NCI-H146 treated with DMSO at 0.1 percent for 48 hours (cell line): ENCODE measurements around the gene EEF1G.
"Not testable (repeated sequence)": the region's sequence is repeated elsewhere in the genome, so short reads cannot be mapped to it uniquely, and the experiment has no call there.

ENCODE experiments used
- DNase-seq: peaks from one replicate; lab custom pipeline; 2025; ENCODE audit not compliant: unreplicated experiment; lab: John Stamatoyannopoulos, UW

The EEF1G gene

GRCh38 chr11:62603776-62604299 lies 30.1 kb upstream of the EEF1G start:
- no peak for DNase-seq

GRCh38 chr11:62603072-62603408 lies 29.3 kb upstream of the EEF1G start:
- DNase-seq = no peak

- DNase-seq = peak; percentile 69
These were observed 28.7 kb upstream of the EEF1G start for GRCh38 chr11:62602141-62603071.

GRCh38 chr11:62601372-62602140 lies 27.9 kb upstream of the EEF1G start, which contains the start of gene MTA2:
MTA2 (minus strand) TSS chr11:62601865; CDS start chr11:62601450, 415 bp downstream.
- DNase-seq = peak; percentile 95

- DNase-seq = peak; percentile 7
These were observed 27.4 kb upstream of the EEF1G start for GRCh38 chr11:62601122-62601371.

GRCh38 chr11:62600367-62601121 lies 26.9 kb upstream of the EEF1G start:
- DNase-seq = no peak

- DNase-seq = no peak
These were observed 26.2 kb upstream of the EEF1G start for GRCh38 chr11:62599901-62600300.

GRCh38 chr11:62599069-62599696 lies 25.5 kb upstream of the EEF1G start:
- DNase-seq = no peak

GRCh38 chr11:62595124-62595523 lies 21.4 kb upstream of the EEF1G start:
- DNase-seq = no peak

- DNase-seq = no peak
These were observed 19.8 kb upstream of the EEF1G start for GRCh38 chr11:62593434-62594044.

- DNase-seq = no peak
These were observed 19.3 kb upstream of the EEF1G start for GRCh38 chr11:62592989-62593421.

- no peak for DNase-seq
These were observed 18.6 kb upstream of the EEF1G start for GRCh38 chr11:62592146-62592815.

GRCh38 chr11:62591448-62592145 lies 17.9 kb upstream of the EEF1G start, which contains the start of gene TUT1:
TUT1 (minus strand) TSS chr11:62591523; CDS start chr11:62591485, 38 bp downstream.
- peak; percentile 98 for DNase-seq

- no peak for DNase-seq
These were observed 15.4 kb upstream of the EEF1G start for GRCh38 chr11:62588966-62589637.

- DNase-seq = not testable (repeated sequence)
These were observed 11.7 kb upstream of the EEF1G start for GRCh38 chr11:62585356-62585755.

GRCh38 chr11:62581735-62582134 lies 8.0 kb upstream of the EEF1G start:
- DNase-seq = not testable (repeated sequence)

GRCh38 chr11:62580959-62581715 lies 7.4 kb upstream of the EEF1G start:
- no peak for DNase-seq

- DNase-seq = no peak
These were observed 5.6 kb upstream of the EEF1G start for GRCh38 chr11:62579252-62579651.
